Uterine smooth muscle cell (primary cell): Measurements from ENCODE around the gene RANGAP1. TPM values are rescaled to one million over a fixed set of nuclear protein-coding genes. Genes with fewer than 3 reads are reported as not detected.

ENCODE experiments used
- total RNA-seq: library from RNA; depleted of rRNA; stranded (reverse); fragments of >200 nt; gene quantifications from 2 replicates; pipeline ENCODE4 v1.2.3, GENCODE V29; 2014

Gene RANGAP1
- 48.1 and 116 TPM in 2 replicates for total RNA-seq

GRCh38 chr22:41285820-41286638 lies at the start of gene RANGAP1:
TSS of gene RANGAP1 (minus strand) at chr22:41286187. CDS start at chr22:41281044, 5,143 bp downstream.

GRCh38 chr22:41301085-41302020 lies 15.4 kb upstream of the RANGAP1 start, which contains the start of gene ZC3H7B:
TSS of gene ZC3H7B (plus strand) at chr22:41301525. CDS start at chr22:41320661, 19,136 bp downstream.

DNA sequence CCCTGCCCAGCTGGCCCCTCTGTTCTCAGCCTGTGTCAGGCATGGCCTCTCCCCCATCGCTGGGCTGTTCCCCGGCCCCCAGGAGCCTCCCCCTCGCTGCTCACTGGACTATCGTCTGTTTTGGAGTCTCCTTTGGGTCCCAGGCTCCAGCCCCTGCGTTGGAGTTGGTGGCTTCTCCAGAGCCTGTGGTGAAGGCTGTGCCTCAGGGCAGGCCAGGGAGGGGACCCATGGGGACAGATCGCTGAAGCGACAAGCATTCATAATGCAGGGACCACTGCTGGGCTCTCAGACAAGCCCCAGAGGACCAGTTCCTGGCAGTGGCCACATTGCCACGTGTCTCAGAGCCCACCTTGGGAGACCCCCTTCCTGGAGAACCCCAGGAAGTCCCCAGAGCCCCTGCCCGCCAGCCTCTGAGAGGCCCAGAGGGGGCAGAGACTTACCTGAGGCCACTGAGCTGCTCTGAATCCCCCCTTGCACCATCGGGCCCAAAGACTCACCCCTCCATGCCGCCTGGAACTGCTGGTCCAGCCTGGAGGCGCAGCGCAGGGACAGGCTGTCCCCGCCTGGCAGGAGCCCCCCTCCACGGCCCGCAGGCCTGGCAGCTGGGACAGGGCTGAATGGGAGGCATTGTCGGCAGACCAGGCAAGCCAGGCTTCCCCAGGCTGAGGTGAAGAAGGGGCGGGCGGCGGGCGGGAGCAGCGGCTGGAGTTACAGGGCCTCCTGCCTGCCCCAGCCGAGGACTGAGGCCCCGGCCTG lies 45.4 kb downstream of the RANGAP1 start, which contains the start of gene CHADL:
Gene CHADL (minus strand): TSS at position 555 of the 756 bp plus-strand sequence. CDS start 50 bp downstream, at position 505.

GRCh38 chr22:41204992-41205900 lies 80.7 kb downstream of the RANGAP1 start, which contains the start of gene L3MBTL2:
TSS of gene L3MBTL2 (plus strand) at chr22:41205312. CDS start at chr22:41205363, 51 bp downstream.

Other genes with a start within 250 kb of the RANGAP1 start
- 35.2 and 36.9 TPM in 2 replicates for gene EP300, start 193.6 kb downstream of the RANGAP1 start, total RNA-seq
- 21.1 and 28.9 TPM in 2 replicates for gene L3MBTL2, start 80.9 kb downstream of the RANGAP1 start, total RNA-seq
- gene CHADL, start 45.3 kb downstream of the RANGAP1 start, total RNA-seq: 0.33 and 1.4 TPM in 2 replicates
- 38.8 and 44.1 TPM in 2 replicates for gene ZC3H7B, start 15.3 kb upstream of the RANGAP1 start, total RNA-seq
- gene TEF, start 95.8 kb upstream of the RANGAP1 start, total RNA-seq: 15.1 and 15.4 TPM in 2 replicates
- gene TOB2, start 160.6 kb upstream of the RANGAP1 start, total RNA-seq: 13.4 and 19.0 TPM in 2 replicates
- 58.5 and 86.0 TPM in 2 replicates for gene PHF5A, start 182.5 kb upstream of the RANGAP1 start, total RNA-seq
- gene ACO2, start 182.9 kb upstream of the RANGAP1 start, total RNA-seq: 80.8 and 84.9 TPM in 2 replicates